ENCODE data around the gene FAM89B.

- TF ChIP-seq CTCF (IDR thresholded peaks at IDR 0.05 in 4 of 5, conservative IDR thresholded peaks at IDR 0.05 in 1 of 5) (no peak), POLR2A (IDR thresholded peaks at IDR 0.05) (no peak)
These were observed 46.4 kb downstream of the FAM89B start for GRCh38 chr11:65618763-65619162.

Measured in gastrocnemius medialis (tissue), 4 donors.